H1 (cell line): ENCODE results near the gene HMG20A. TPM values are rescaled to one million over a fixed set of nuclear protein-coding genes. Genes with fewer than 3 reads are reported as not detected.

Source experiments
- CTCF ChIA-PET: fragments of 300-600 bp; sonication (Branson Sonifier 250); formaldehyde crosslinking; loops from one replicate; lab custom pipeline; 2021; ENCODE audit not compliant: partially characterized antibody; lab: Charles Lee
- POLR2A ChIA-PET: fragments of 300-600 bp; sonication (Branson Sonifier 250); formaldehyde crosslinking; loops from one replicate; lab custom pipeline; 2021; ENCODE audit warnings: inconsistent platforms; ENCODE audit not compliant: partially characterized antibody; lab: Charles Lee
- DNase-seq, 2 experiments: peaks; one replicate each; pipeline versions ENCODE4 v3.0.0 to v3.0.0-alpha.2; 2010 to 2022; ENCODE audit warnings: low spot score in 2 of 2, low read depth in 1 of 2, mixed read lengths in 1 of 2
- FAIRE-seq: peaks from 2 replicates; lab custom pipeline; 2011; peaks lifted over from hg19 to GRCh38; lab: Jason Lieb, UNC
- H2AFZ ChIP-seq: 2 replicates; pipeline ENCODE4 v1.8.1; 2012; ENCODE audit warnings: low read length, inconsistent platforms
- H2AK5ac ChIP-seq: 2 replicates; pipeline ENCODE4 v1.6.1; 2013; ENCODE audit warnings: low read depth, low read length
- H2BK120ac ChIP-seq: replicated peaks from 2 replicates; pipeline ENCODE3; 2013; ENCODE audit warnings: low read depth, low read length, inconsistent platforms
- H2BK12ac ChIP-seq: 2 replicates; pipeline ENCODE4 v1.6.1; 2013; ENCODE audit warnings: low read depth, low read length
- H2BK15ac ChIP-seq: 2 replicates; pipeline ENCODE4 v1.6.1; 2013; ENCODE audit warnings: low read length
- H2BK20ac ChIP-seq: 2 replicates; pipeline ENCODE4 v1.6.1; 2013; ENCODE audit warnings: low read length
- H2BK5ac ChIP-seq: 2 replicates; pipeline ENCODE4 v1.6.1; 2013; ENCODE audit warnings: low read depth, low read length
- H3K14ac ChIP-seq: 2 replicates; pipeline ENCODE4 v1.6.1; 2013; ENCODE audit warnings: inconsistent platforms; ENCODE audit not compliant: insufficient read length
- H3K18ac ChIP-seq: 2 replicates; pipeline ENCODE4 v1.6.1; 2013; ENCODE audit warnings: low read length; ENCODE audit errors: extremely low read depth
- H3K23ac ChIP-seq: 2 replicates; pipeline ENCODE4 v1.6.1; 2013; ENCODE audit warnings: inconsistent platforms; ENCODE audit not compliant: insufficient read length
- H3K23me2 ChIP-seq: 2 replicates; pipeline ENCODE4 v1.6.1; 2013; ENCODE audit warnings: low read depth, low read length
- H3K27ac ChIP-seq: 2 replicates; pipeline ENCODE4 v1.6.1; 2011; ENCODE audit warnings: low read depth, low read length, inconsistent platforms
- H3K27me3 ChIP-seq, 4 experiments: replicated peaks in 1 of 4; 1 replicate in 1 of 4; 2 replicates in 3 of 4; pipeline versions ENCODE4 v1.6.1 to v1.8.1; 2011 to 2013; ENCODE audit warnings: low read length in 3 of 4, mild to moderate bottlenecking in 3 of 4, inconsistent platforms in 2 of 4, mixed read lengths in 2 of 4, moderate library complexity in 1 of 4; ENCODE audit not compliant: control insufficient read depth in 3 of 4, insufficient read depth in 3 of 4; ENCODE audit errors: extremely low read depth in 1 of 4
- H3K36me3 ChIP-seq, 4 experiments: 2 replicates each; pipeline versions ENCODE4 v1.6.1 to v1.8.1; 2011 to 2013; ENCODE audit warnings: mild to moderate bottlenecking in 4 of 4, low read length in 3 of 4, moderate library complexity in 2 of 4, control low read depth in 1 of 4, inconsistent platforms in 1 of 4; ENCODE audit not compliant: insufficient read depth in 4 of 4, control insufficient read depth in 2 of 4
- H3K4ac ChIP-seq: replicated peaks from 2 replicates; pipeline ENCODE3; 2013; ENCODE audit warnings: low read length, low read depth, mixed read lengths, inconsistent platforms; ENCODE audit not compliant: insufficient read length
- H3K4me1 ChIP-seq, 4 experiments: replicated peaks in 1 of 4; 1 replicate in 1 of 4; 2 replicates in 3 of 4; pipeline versions ENCODE4 v1.6.1 to v1.8.1; 2011 to 2013; ENCODE audit warnings: low read length in 3 of 4, inconsistent platforms in 2 of 4, mixed read lengths in 1 of 4; ENCODE audit not compliant: insufficient read depth in 4 of 4, control insufficient read depth in 3 of 4
- H3K4me2 ChIP-seq, 2 experiments: 2 replicates each; pipeline versions ENCODE4 v1.6.1 to v1.8.1; 2011 to 2013; ENCODE audit warnings: low read depth in 2 of 2, low read length in 2 of 2, control low read depth in 1 of 2, inconsistent platforms in 1 of 2, mild to moderate bottlenecking in 1 of 2; ENCODE audit not compliant: insufficient read depth in 1 of 2
- H3K4me3 ChIP-seq, 4 experiments: fragments of 200-600, 300-600 bp in 1 of 4; sonication (generic), shearing (Covaris generic), sonication (Bioruptor Twin) in 1 of 4; 2 replicates each; pipeline versions ENCODE4 v1.5.1 to v1.8.1; 2011 to 2016; ENCODE audit warnings: low read length in 4 of 4, low read depth in 3 of 4, control low read depth in 2 of 4, inconsistent platforms in 2 of 4, mild to moderate bottlenecking in 2 of 4, mixed read lengths in 1 of 4, moderate library complexity in 1 of 4; ENCODE audit not compliant: insufficient read depth in 2 of 4; ENCODE audit errors: extremely low read depth in 1 of 4
- H3K56ac ChIP-seq: replicated peaks from 2 replicates; pipeline ENCODE3; 2013; ENCODE audit warnings: low read depth, mild to moderate bottlenecking, mixed read lengths, low read length, inconsistent platforms; ENCODE audit not compliant: insufficient read length
- H3K79me1 ChIP-seq: 2 replicates; pipeline ENCODE4 v1.6.1; 2013; ENCODE audit warnings: low read depth, low read length, control low read depth
- H3K79me2 ChIP-seq, 2 experiments: 2 replicates each; pipeline versions ENCODE4 v1.6.1 to v1.8.1; 2012 to 2013; ENCODE audit warnings: low read length in 2 of 2, mild to moderate bottlenecking in 2 of 2, inconsistent platforms in 1 of 2; ENCODE audit not compliant: insufficient read depth in 2 of 2, control insufficient read depth in 1 of 2
- H3K9ac ChIP-seq, 4 experiments: replicated peaks in 1 of 4; 1 replicate in 1 of 4; 2 replicates in 3 of 4; pipeline versions ENCODE4 v1.6.1 to v1.8.1; 2011 to 2013; ENCODE audit warnings: low read depth in 3 of 4, low read length in 3 of 4, control low read depth in 2 of 4, mild to moderate bottlenecking in 2 of 4, moderate library complexity in 2 of 4, inconsistent platforms in 1 of 4; ENCODE audit errors: extremely low read depth in 1 of 4
- H3K9me3 ChIP-seq, 2 experiments: 2 replicates each; pipeline versions ENCODE4 v1.6.1 to v1.8.1; 2012 to 2013; ENCODE audit warnings: mild to moderate bottlenecking in 2 of 2, moderate library complexity in 2 of 2, control low read depth in 1 of 2, inconsistent platforms in 1 of 2, low read depth in 1 of 2, low read length in 1 of 2, mixed read lengths in 1 of 2; ENCODE audit not compliant: insufficient read depth in 2 of 2
- H4K20me1 ChIP-seq, 2 experiments: replicated peaks in 1 of 2; 2 replicates each; pipeline versions ENCODE3 to v1.8.1; 2011 to 2013; ENCODE audit warnings: inconsistent platforms in 2 of 2, low read length in 2 of 2, mild to moderate bottlenecking in 1 of 2; ENCODE audit not compliant: insufficient read depth in 2 of 2, control insufficient read depth in 1 of 2
- H4K5ac ChIP-seq: 2 replicates; pipeline ENCODE4 v1.6.1; 2013; ENCODE audit warnings: low read length, low read depth, mixed read lengths, inconsistent platforms; ENCODE audit not compliant: insufficient read length
- H4K8ac ChIP-seq: 2 replicates; pipeline ENCODE4 v1.8.0; 2013; ENCODE audit warnings: mild to moderate bottlenecking, moderate library complexity, low read length, inconsistent platforms; ENCODE audit not compliant: insufficient read depth; ENCODE audit errors: extremely low read depth
- H4K91ac ChIP-seq: replicated peaks from 2 replicates; pipeline ENCODE3; 2013; ENCODE audit warnings: low read length, mixed read lengths, inconsistent platforms; ENCODE audit not compliant: insufficient read length
- CREB1 ChIP-seq: IDR thresholded peaks from 2 replicates; pipeline ENCODE4 v1.6.1; 2012; ENCODE audit warnings: inconsistent platforms
- GTF2F1 ChIP-seq: IDR thresholded peaks from 2 replicates; pipeline ENCODE4 v1.6.1; 2012; ENCODE audit warnings: low read depth, low read length, improper control_type of control experiment, borderline replicate concordance
- NRF1 ChIP-seq: IDR thresholded peaks from 2 replicates; pipeline ENCODE4 v1.6.1; 2011; ENCODE audit warnings: mild to moderate bottlenecking, low read depth, low read length, improper control_type of control experiment
- RBBP5 ChIP-seq: IDR thresholded peaks from 2 replicates; pipeline ENCODE4 v1.7.1; 2012; ENCODE audit warnings: low read depth, mild to moderate bottlenecking, inconsistent platforms, low read length, moderate library complexity, borderline replicate concordance
- RFX5 ChIP-seq: IDR thresholded peaks from 2 replicates; pipeline ENCODE4 v1.6.1; 2011; ENCODE audit warnings: low read depth, low read length, improper control_type of control experiment, borderline replicate concordance
- SIN3A ChIP-seq, 2 experiments: IDR thresholded peaks in 1 of 2; conservative IDR thresholded peaks in 1 of 2; 2 replicates each; pipeline ENCODE4 v1.6.1; 2011 to 2012; ENCODE audit warnings: low read length in 2 of 2, improper control_type of control experiment in 1 of 2, low read depth in 1 of 2, mild to moderate bottlenecking in 1 of 2
- TAF7 ChIP-seq: optimal IDR thresholded peaks from 2 replicates; pipeline ENCODE3; 2011; ENCODE audit warnings: low read depth, mild to moderate bottlenecking, inconsistent platforms, low read length, moderate library complexity, borderline replicate concordance
- WGBS, 2 experiments: shearing (Covaris generic) in 1 of 2; methylation state at CpG; one replicate each; pipeline versions ENCODE4 v1.1.6 to v1.1.7; 2013 to 2015; ENCODE audit warnings: low lambda C conversion rate in 2 of 2, mixed read lengths in 2 of 2, inconsistent platforms in 1 of 2, low coverage in 1 of 2, missing lambda C conversion rate in 1 of 2; ENCODE audit not compliant: insufficient replicate concordance in 2 of 2, insufficient coverage in 1 of 2, insufficient read length in 1 of 2; ENCODE audit errors: extremely low coverage in 1 of 2, missing lambda C conversion rate in 1 of 2; 5-methylcytosine and 5-hydroxymethylcytosine counted together
- polyA plus RNA-seq, 7 experiments: library from polyadenylated mRNA; depleted of rRNA in 3 of 7; stranded (reverse) in 5 of 7; unstranded in 2 of 7; fragments of >200 nt in 5 of 7; fragments of 200-250 nt in 2 of 7; gene quantifications; 1 replicate in 5 of 7; 2 replicates in 1 of 7; 4 replicates in 1 of 7; pipeline versions ENCODE4 v1.2.1 to v1.2.3, GENCODE V29; 2011 to 2013; ENCODE audit warnings: missing spikeins in 2 of 7, mixed read lengths in 2 of 7
- total RNA-seq: library from RNA; stranded (reverse); fragmentation: NEBNext Ultra II Directional; extraction: Animal tissue kit (Norgen Biotek cat#: 25700); gene quantifications from 2 replicates; pipeline ENCODE4 v1.2.1, GENCODE V29; 2021
- TF ChIP-seq, protein P1 (sequence below): IDR thresholded peaks from 2 replicates; pipeline ENCODE4 v1.6.1; 2012; ENCODE audit warnings: inconsistent platforms

Gene HMG20A
- total and polyA plus RNA-seq, 2 of the 8 experiments (the other 6 are each of a cell fraction or from before 2014, with no cell fraction given), result 52.1 to 59.7 TPM

GRCh38 chr15:77376770-77377169 is 43.9 kb upstream of the HMG20A start:
- no peak overlapping the region for H2BK15ac ChIP-seq
- H2BK12ac ChIP-seq, result no peak overlapping the region
- POLR2A ChIA-PET, result no interaction called here
- no peak overlapping the region for H3K4me3 ChIP-seq
- TF ChIP-seq CREB1 (no peak), RBBP5 (no peak), TAF7 (no peak), GTF2F1 (no peak), SIN3A (conservative IDR thresholded peaks at IDR 0.05 in 1 of 2, IDR thresholded peaks at IDR 0.05 in 1 of 2; ENCODE audit: low read depth in 1 of 2, low read length in 2 of 2) (no peak), RFX5 (no peak), NRF1 (no peak)
- TF ChIP-seq, protein P1, sequence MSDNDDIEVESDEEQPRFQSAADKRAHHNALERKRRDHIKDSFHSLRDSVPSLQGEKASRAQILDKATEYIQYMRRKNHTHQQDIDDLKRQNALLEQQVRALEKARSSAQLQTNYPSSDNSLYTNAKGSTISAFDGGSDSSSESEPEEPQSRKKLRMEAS, result no peak
- H2AFZ ChIP-seq, result no peak overlapping the region
- FAIRE-seq (no peak), DNase-seq (no peak)
- peaks cover 0 to 3% (median under 1%) of the 10 kb centered on the region in 4 experiments; a peak in 1 of 7 replicates for H3K4me1 ChIP-seq
- no peak overlapping the region for H2BK20ac ChIP-seq
- H3K23ac ChIP-seq, result no peak overlapping the region
- H3K56ac ChIP-seq, result no peak overlapping the region
- H4K5ac ChIP-seq, result no peak overlapping the region
- H3K4me2 ChIP-seq, result no peak overlapping the region
- H3K18ac ChIP-seq, result no peak overlapping the region
- H3K9ac ChIP-seq, result no peak overlapping the region
- no peak overlapping the region for H2BK120ac ChIP-seq
- H3K4ac ChIP-seq, result no peak overlapping the region
- no peak overlapping the region for H2BK5ac ChIP-seq
- H3K27me3 ChIP-seq, result no peaks in the 10 kb centered on the region
- no peak overlapping the region for H3K14ac ChIP-seq
- no peak overlapping the region for H4K8ac ChIP-seq
- CTCF ChIA-PET, result interaction anchor here (0.7 kb wide), 1 partner anchor 63 kb away, joined by 4 read pairs; no protein-coding TSS in a partner anchor
- peaks cover 0 to 69% of the 10 kb centered on the region in 2 experiments; a peak in 2 of 4 replicates for H3K79me2 ChIP-seq
- no peak overlapping the region for H3K27ac ChIP-seq
- no peak overlapping the region for H4K91ac ChIP-seq
- no peaks in the 10 kb centered on the region for H4K20me1 ChIP-seq
- no peaks in the 10 kb centered on the region for H3K9me3 ChIP-seq
- H2AK5ac ChIP-seq, result no peak overlapping the region
- H3K23me2 ChIP-seq, result no peaks in the 10 kb centered on the region
- H3K79me1 ChIP-seq, result no peaks in the 10 kb centered on the region
- H3K36me3 ChIP-seq, result no peaks in the 10 kb centered on the region
- 92% methylated on average over 1 of the region's 1 CpG; no CpG with 5 or more reads in 1 of the 2 experiments for WGBS, 2 experiments
